ENCODE data around the gene CD55. TPM values are rescaled to one million over a fixed set of nuclear protein-coding genes. Genes with fewer than 3 reads are reported as not detected.

CD55 gene
- total RNA-seq, 3 donors from 2014 or later (not counting 1 experiment from before 2014, with no cell fraction given), result 80.7 to 138 (median 113) TPM

- TF ChIP-seq CTCF (IDR thresholded peaks at IDR 0.05), result no peak
- DNase-seq (peak; percentile 35 to 73), ATAC-seq (peak; percentile 64 to 69 (median 65))
- peaks cover 3% of the 10 kb centered on the region in 2 donors for H3K9me3 Mint-ChIP-seq
- peak overlapping the region; percentile 95 for H3K27ac ChIP-seq (ENCODE audit: low read length)
- WGBS (ENCODE audit: insufficient coverage), result 23% methylated on average over 3 of the region's 3 CpGs
- H3K4me1 ChIP-seq (ENCODE audit: control insufficient read depth, insufficient read depth, low read length), result peaks cover 18% of the 10 kb centered on the region
- peak overlapping the region; percentile 92 to 96 for H3K27ac Mint-ChIP-seq
- H3K36me3 Mint-ChIP-seq, result peaks cover 41% of the 10 kb centered on the region
- H3K4me3 ChIP-seq (ENCODE audit: low read length), result no peak overlapping the region
- intact Hi-C loops (cut with micrococcal nuclease), result loop anchor here (1.0 kb wide), 1 partner anchor 16 kb away; the partner anchor contains the start of gene CD55
- H3K36me3 ChIP-seq (ENCODE audit: control insufficient read depth, insufficient read depth, low read length), result peaks cover 53% of the 10 kb centered on the region
- peaks cover 29 to 59% of the 10 kb centered on the region in 2 donors for H3K4me1 Mint-ChIP-seq
- H3K27me3 Mint-ChIP-seq (ENCODE audit: low read depth in 2 of 2), result no peaks in the 10 kb centered on the region
- H3K4me3 Mint-ChIP-seq, result peak overlapping the region; percentile 77
- H3K27me3 ChIP-seq (ENCODE audit: control insufficient read depth, insufficient read depth, low read length), result no peaks in the 10 kb centered on the region
- no peaks in the 10 kb centered on the region for H3K9me3 ChIP-seq (ENCODE audit: control insufficient read depth, insufficient read depth, low read length)
Measured at GRCh38 chr1:207336559-207337467, 15.3 kb downstream of the CD55 start.

- no peak overlapping the region for H3K4me3 Mint-ChIP-seq
- TF ChIP-seq CTCF (IDR thresholded peaks at IDR 0.05), result no peak
- intact Hi-C loops (cut with micrococcal nuclease), result no loop called here
- WGBS (ENCODE audit: insufficient coverage), result 94% methylated on average over 1 of the region's 1 CpG
- H3K27me3 ChIP-seq (ENCODE audit: control insufficient read depth, insufficient read depth, low read length), result no peaks in the 10 kb centered on the region
- peaks cover 22% of the 10 kb centered on the region for H3K36me3 Mint-ChIP-seq
- no peaks in the 10 kb centered on the region for H3K27me3 Mint-ChIP-seq (ENCODE audit: low read depth in 2 of 2)
- H3K36me3 ChIP-seq (ENCODE audit: control insufficient read depth, insufficient read depth, low read length), result peaks cover 44% of the 10 kb centered on the region
- H3K4me1 Mint-ChIP-seq, result peaks cover 54 to 61% of the 10 kb centered on the region in 2 donors
- no peaks in the 10 kb centered on the region for H3K9me3 ChIP-seq (ENCODE audit: control insufficient read depth, insufficient read depth, low read length)
- no peak for ATAC-seq
- H3K4me1 ChIP-seq (ENCODE audit: control insufficient read depth, insufficient read depth, low read length), result peaks cover 21% of the 10 kb centered on the region
- DNase-seq, result no peak
- no peaks in the 10 kb centered on the region for H3K9me3 Mint-ChIP-seq
- no peak overlapping the region for H3K4me3 ChIP-seq (ENCODE audit: low read length)
- H3K27ac ChIP-seq (ENCODE audit: low read length), result peak overlapping the region; percentile 7
- peak overlapping the region in 1 of 2 donors; percentile 0 for H3K27ac Mint-ChIP-seq
Measured at GRCh38 chr1:207342332-207342731, 20.9 kb downstream of the CD55 start.

GRCh38 chr1:207343675-207344074 lies 22.2 kb downstream of the CD55 start:
- DNase-seq (no peak), ATAC-seq (no peak)
- H3K36me3 Mint-ChIP-seq, result peaks cover 21% of the 10 kb centered on the region
- H3K36me3 ChIP-seq (ENCODE audit: control insufficient read depth, insufficient read depth, low read length), result peaks cover 48% of the 10 kb centered on the region
- H3K9me3 ChIP-seq (ENCODE audit: control insufficient read depth, insufficient read depth, low read length), result no peaks in the 10 kb centered on the region
- peak overlapping the region in 1 of 2 donors; percentile 14 for H3K27ac Mint-ChIP-seq
- no peaks in the 10 kb centered on the region for H3K27me3 ChIP-seq (ENCODE audit: control insufficient read depth, insufficient read depth, low read length)
- no peaks in the 10 kb centered on the region for H3K27me3 Mint-ChIP-seq (ENCODE audit: low read depth in 2 of 2)
- TF ChIP-seq CTCF (IDR thresholded peaks at IDR 0.05), result no peak
- H3K9me3 Mint-ChIP-seq, result no peaks in the 10 kb centered on the region
- H3K27ac ChIP-seq (ENCODE audit: low read length), result no peak overlapping the region
- no peak overlapping the region for H3K4me3 ChIP-seq (ENCODE audit: low read length)
- peaks cover 56 to 57% of the 10 kb centered on the region in 2 donors for H3K4me1 Mint-ChIP-seq
- peaks cover 22% of the 10 kb centered on the region for H3K4me1 ChIP-seq (ENCODE audit: control insufficient read depth, insufficient read depth, low read length)
- no peak overlapping the region for H3K4me3 Mint-ChIP-seq
- intact Hi-C loops (cut with micrococcal nuclease), result no loop called here
